Esophagus (tissue), 2 donors: Measurements from ENCODE around the gene PKM. TPM values are rescaled to one million over a fixed set of nuclear protein-coding genes. Genes with fewer than 3 reads are reported as not detected.
"Not testable (repeated sequence)": the region's sequence is repeated elsewhere in the genome, so short reads cannot be mapped to it uniquely, and the experiment has no call there.

Experiments
- H3K27ac ChIP-seq, 2 donors: one replicate each; pipeline ENCODE4 v1.5.1; 2013; ENCODE audit warnings: low read depth in 2 of 2, mild to moderate bottlenecking in 2 of 2, inconsistent platforms in 1 of 2, low read length in 1 of 2, moderate library complexity in 1 of 2
- H3K27me3 ChIP-seq, 2 donors: one replicate each; pipeline ENCODE4 v1.6.1; 2013; ENCODE audit warnings: low read length in 2 of 2, control low read depth in 1 of 2, mild to moderate bottlenecking in 1 of 2; ENCODE audit not compliant: insufficient read depth in 2 of 2, control insufficient read depth in 1 of 2
- H3K36me3 ChIP-seq, 2 donors: one replicate each; pipeline ENCODE4 v1.6.1; 2013; ENCODE audit warnings: low read length in 1 of 2; ENCODE audit not compliant: control insufficient read depth in 2 of 2, insufficient read depth in 2 of 2
- H3K4me1 ChIP-seq, 2 donors: one replicate each; pipeline ENCODE4 v1.6.1; 2013; ENCODE audit warnings: low read length in 1 of 2; ENCODE audit not compliant: control insufficient read depth in 2 of 2, insufficient read depth in 2 of 2
- H3K4me3 ChIP-seq, 2 donors: one replicate each; pipeline ENCODE4 v1.5.1; 2013; ENCODE audit warnings: low read length in 2 of 2, mild to moderate bottlenecking in 2 of 2, low read depth in 1 of 2, moderate library complexity in 1 of 2
- H3K9me3 ChIP-seq, 2 donors: one replicate each; pipeline ENCODE4 v1.6.1; 2013; ENCODE audit warnings: mild to moderate bottlenecking in 2 of 2, low read depth in 1 of 2, low read length in 1 of 2, moderate library complexity in 1 of 2; ENCODE audit not compliant: control insufficient read depth in 2 of 2, insufficient read depth in 1 of 2
- WGBS, 2 donors: extraction: QIAGEN DNeasy Blood & Tissue Kit; methylation state at CpG; one replicate each; pipeline ENCODE4 v1.1.7; 2013; 5-methylcytosine and 5-hydroxymethylcytosine counted together
- polyA plus RNA-seq, 2 donors: library from polyadenylated mRNA; stranded (reverse); fragments of 200-250 nt; gene quantifications; one replicate each; pipeline ENCODE4 v1.2.3, GENCODE V29; 2013
- donor health status: healthy with polysubstance abuse.
- donor health status: Bipolar disorder and iron deficiency.

The PKM gene
- polyA plus RNA-seq = 100 to 1,000 TPM; 235 to 528 TPM

DNA sequence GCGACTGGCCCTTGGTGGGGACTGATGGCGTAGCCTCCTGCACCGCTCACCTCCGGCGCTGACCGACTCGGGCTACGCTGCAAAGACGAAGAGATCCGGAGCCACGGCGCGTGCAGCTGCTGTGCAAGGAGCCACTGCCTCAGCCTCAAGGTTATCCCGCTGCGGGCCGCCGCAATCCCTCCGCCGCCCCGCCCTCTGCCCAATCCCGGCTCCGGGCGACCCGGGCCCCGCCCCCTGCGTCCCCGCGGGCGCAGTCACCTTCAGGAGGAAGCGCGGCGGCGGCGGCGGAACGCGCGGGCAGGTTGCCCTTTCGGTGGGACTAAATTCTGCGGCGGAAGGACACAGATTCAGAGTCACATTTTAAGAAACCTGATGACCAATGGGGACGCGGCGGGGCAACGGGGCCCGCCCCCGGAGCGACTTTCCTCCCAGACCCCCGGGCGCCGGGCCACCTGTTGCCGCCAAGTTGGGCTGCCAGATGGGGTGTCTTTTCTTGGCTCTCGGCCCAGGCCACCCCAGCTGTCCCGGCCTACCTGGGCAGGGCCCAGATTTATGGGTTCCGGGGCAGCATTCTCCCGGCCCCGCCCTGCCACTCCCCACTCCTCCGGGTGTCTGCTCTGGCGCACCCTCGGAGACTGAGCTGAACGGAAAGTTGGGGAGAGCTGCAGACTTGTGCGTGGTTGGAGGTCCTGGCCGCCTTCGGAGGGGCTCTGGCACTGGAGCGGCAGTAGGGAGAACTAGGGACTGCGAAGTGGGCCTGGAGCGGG is at the start of gene PKM:
TSS of gene PKM (minus strand) at position 125 of the 767 bp plus-strand sequence. CDS start 12,093 bp downstream, outside the sequence.
- H3K27me3 ChIP-seq = no peaks in the 10 kb centered on the region
- peaks cover 4 to 9% of the 10 kb centered on the region in 2 donors for H3K4me1 ChIP-seq
- 0 to 1% methylated on average over 65 to 67 of the region's 67 CpGs for WGBS, 2 donors

DNA sequence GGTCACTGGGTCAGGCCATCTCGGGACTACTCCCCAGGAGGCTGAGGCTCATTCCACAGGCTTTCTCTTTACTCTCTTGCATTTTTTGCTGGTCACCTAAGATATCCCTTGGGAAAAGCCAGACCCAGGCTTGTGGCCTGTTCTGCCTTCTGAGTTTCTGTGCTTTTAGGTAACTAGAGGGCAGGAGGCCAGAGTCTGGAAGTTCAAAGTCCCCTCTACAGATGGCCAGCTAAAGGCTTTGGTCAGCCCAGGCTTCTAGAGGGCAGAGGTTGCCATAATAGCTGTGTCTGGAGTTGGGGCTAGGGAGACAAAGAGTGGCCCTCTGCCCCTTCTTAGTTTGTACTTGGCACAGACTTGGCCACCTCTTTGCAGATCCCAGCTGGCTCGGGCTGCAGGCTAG is 49.8 kb upstream of the PKM start:
- no peak overlapping the region for H3K4me3 ChIP-seq
- H3K4me1 ChIP-seq = no peaks in the 10 kb centered on the region
- no peaks in the 10 kb centered on the region for H3K9me3 ChIP-seq
- no peak overlapping the region for H3K27ac ChIP-seq
- 81 to 89% methylated on average over 2 of the region's 2 CpGs for WGBS, 2 donors
- H3K27me3 ChIP-seq = no peaks in the 10 kb centered on the region
- no peaks in the 10 kb centered on the region for H3K36me3 ChIP-seq

More for the DNA sequence above, at the start of gene PKM:
- peak within 1 kb of the TSS; percentile 99 for H3K27ac ChIP-seq
- H3K9me3 ChIP-seq = no peaks in the 10 kb centered on the region
- H3K4me3 ChIP-seq = peak within 1 kb of the TSS; percentile 93 to 94
- no peaks in the 10 kb centered on the region for H3K36me3 ChIP-seq

DNA sequence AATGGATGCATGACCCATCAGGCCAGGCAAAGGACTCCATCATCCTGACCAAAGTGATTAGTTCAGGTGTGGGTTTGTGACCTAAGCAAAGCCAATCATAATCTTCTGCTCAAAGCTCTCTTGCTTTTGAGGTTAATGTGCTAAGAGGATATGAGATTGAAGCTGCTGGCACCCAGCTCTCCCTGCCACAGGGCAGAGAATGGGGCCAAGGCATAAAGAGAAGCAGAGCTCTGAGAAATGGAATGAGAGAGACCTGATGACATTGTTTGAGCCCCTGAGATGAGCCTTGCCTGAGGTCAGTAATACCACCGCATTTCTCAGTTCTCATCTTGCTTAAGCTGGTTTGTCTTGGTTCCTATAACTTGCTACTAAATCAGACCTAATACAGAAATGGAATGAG is 47.7 kb upstream of the PKM start:
- no peaks in the 10 kb centered on the region for H3K4me1 ChIP-seq
- H3K27me3 ChIP-seq = no peaks in the 10 kb centered on the region
- no peak overlapping the region for H3K27ac ChIP-seq
- H3K9me3 ChIP-seq = no peaks in the 10 kb centered on the region
- H3K4me3 ChIP-seq = no peak overlapping the region
- WGBS, 2 donors = 85 to 87% methylated on average over 1 of the region's 1 CpG
- H3K36me3 ChIP-seq = no peaks in the 10 kb centered on the region

DNA sequence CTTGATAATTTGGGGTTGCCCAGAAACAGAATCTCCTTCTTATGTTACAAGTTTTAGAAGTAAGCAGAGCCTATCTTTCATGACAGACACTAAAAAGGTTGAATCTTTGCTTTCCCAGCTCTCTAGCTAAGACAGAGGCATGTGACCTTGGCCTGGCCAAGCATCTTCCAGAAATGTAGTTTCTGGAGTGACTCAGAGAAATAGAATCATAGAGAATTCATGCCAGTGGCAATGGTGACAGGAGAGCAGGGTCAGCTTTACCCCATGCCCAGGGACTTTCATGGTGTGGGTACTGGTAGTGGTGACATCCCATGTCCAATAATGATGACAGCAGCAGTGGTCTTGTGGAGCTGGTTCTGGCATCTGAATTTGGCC is 45.3 kb upstream of the PKM start:
- Histone ChIP-seq H3K36me3 (no peaks in the 10 kb centered on the region), H3K4me1 (no peaks in the 10 kb centered on the region), H3K27me3 (no peaks in the 10 kb centered on the region), H3K27ac (no peak overlapping the region), H3K9me3 (no peaks in the 10 kb centered on the region), H3K4me3 (no peak overlapping the region)

DNA sequence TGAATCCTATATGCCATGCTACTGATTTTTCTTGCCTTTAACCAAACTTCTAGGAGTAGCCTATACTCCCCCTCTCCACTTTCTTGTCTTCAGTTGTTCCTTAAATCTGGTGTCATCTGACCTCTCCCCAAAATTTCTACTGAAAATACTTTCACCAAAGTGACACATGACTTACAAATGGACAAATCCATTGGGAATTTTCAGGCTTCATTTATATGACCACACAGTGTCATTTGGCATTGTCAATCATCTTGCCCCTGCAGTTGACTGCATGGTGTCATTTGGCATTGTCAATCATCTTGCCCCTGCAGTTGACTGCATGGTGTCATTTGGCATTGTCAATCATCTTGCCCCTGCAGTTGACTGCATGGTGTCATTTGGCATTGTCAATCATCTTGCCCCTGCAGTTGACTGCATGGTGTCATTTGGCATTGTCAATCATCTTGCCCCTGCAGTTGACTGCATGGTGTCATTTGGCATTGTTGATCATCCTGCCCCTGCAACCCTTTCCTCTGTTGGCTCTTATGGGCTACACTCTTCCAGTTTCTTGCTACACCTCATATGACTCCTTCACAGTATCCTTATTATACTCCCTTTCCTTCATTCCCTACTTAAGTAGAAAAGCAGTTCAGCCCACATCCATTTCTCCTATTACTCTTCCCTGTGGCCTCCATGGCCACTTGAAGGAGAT is 44.8 kb upstream of the PKM start:
- H3K4me3 ChIP-seq, H3K36me3 ChIP-seq, H3K4me1 ChIP-seq, H3K27me3 ChIP-seq, H3K9me3 ChIP-seq, H3K27ac ChIP-seq: not testable (repeated sequence)

DNA sequence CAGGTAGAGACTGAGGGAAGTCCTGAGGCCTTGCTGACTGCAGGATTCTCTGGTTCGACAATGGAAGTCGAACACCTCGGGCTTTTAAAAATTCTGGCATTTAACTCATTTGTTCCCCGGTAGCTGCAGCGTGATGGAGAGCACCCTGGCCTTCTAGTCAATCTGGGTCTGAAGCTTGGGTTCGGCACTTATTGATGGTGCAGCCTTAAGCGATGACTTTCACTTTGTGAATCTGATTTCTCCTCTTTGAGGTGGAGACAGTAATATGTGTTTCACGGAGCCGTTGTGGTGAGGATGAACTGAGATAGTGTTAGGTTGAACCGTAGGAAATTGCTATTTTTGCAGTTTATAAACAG is 42.0 kb upstream of the PKM start:
- Histone ChIP-seq H3K27me3 (no peaks in the 10 kb centered on the region), H3K4me3 (peak overlapping the region; percentile 8 to 59), H3K9me3 (no peaks in the 10 kb centered on the region), H3K36me3 (peaks cover 0 to 2% of the 10 kb centered on the region in 2 donors), H3K27ac (peak overlapping the region; percentile 44 to 79), H3K4me1 (no peaks in the 10 kb centered on the region)
- 41 to 46% methylated on average over 10 of the region's 10 CpGs for WGBS, 2 donors

DNA sequence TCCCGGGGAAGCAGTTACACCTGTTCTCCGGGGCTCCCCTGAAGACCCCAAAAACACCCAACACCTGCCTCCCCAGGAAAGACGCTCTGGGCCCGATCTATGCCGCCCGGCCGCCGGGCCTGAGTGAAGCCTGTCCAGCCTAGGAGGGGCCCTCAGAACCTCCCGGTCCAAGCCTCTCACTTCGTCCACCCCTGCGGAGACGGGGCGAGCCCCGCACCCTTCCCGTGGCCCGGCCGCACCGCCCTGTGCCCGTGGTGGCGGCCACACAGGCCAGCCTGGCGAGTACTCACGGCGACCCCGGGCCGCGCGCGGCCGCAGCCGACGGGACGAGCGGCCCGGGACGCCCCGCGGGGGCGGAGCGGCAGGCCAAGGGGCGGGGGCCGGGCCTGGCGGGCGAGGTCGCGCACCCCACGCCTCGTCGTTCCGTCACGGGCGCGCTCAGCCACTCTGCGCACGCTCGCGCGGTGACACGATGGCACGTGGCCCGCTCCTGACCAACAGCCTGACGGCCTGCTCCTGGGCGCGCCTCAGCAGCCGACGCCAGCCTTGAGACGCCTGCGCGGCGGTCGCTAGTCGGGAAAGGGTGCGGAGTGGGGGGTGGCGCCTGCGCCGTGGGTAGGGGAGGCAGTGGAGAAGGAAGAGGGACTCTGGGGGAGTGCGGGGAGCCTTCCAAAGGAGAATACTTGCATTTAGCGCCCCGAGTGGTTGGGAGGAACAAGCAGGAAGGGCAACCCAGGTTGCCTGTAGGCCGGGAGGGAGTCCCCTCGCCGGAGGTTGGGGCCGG is 41.4 kb upstream of the PKM start, which contains the start of gene PARP6:
TSS of gene PARP6 (minus strand) at position 342 of the 784 bp plus-strand sequence. CDS start 5,077 bp downstream, outside the sequence.
- Histone ChIP-seq H3K36me3 (peaks cover 2 to 3% of the 10 kb centered on the region in 2 donors), H3K9me3 (no peaks in the 10 kb centered on the region), H3K27me3 (no peaks in the 10 kb centered on the region), H3K4me1 (no peaks in the 10 kb centered on the region), H3K27ac (peak within 1 kb of the TSS; percentile 88), H3K4me3 (peak within 1 kb of the TSS; percentile 59 to 86)
- 1% methylated on average over 60 to 82 of the region's 82 CpGs for WGBS, 2 donors

DNA sequence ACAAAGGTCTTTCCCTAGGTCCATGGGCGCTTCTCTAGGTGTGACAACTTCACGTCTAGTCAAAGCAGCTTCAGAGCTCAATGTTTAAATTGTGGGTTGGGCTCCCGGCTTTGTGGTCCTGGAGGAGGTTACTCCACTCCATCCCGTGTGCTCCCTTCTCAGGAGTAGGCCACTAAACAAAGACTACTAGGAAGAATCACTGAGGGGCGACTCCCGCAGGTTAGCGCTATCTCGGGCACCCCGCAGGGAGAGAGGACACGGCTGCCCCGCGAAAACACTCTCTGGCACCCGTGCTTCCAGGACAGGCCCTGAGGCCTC is 40.9 kb upstream of the PKM start:
- Histone ChIP-seq H3K4me1 (no peaks in the 10 kb centered on the region), H3K4me3 (peak overlapping the region; percentile 59 to 86), H3K9me3 (no peaks in the 10 kb centered on the region), H3K27me3 (no peaks in the 10 kb centered on the region), H3K27ac (peak overlapping the region; percentile 88), H3K36me3 (peaks cover 6 to 8% of the 10 kb centered on the region in 2 donors)
- WGBS, 2 donors = 2 to 3% methylated on average over 13 of the region's 13 CpGs

DNA sequence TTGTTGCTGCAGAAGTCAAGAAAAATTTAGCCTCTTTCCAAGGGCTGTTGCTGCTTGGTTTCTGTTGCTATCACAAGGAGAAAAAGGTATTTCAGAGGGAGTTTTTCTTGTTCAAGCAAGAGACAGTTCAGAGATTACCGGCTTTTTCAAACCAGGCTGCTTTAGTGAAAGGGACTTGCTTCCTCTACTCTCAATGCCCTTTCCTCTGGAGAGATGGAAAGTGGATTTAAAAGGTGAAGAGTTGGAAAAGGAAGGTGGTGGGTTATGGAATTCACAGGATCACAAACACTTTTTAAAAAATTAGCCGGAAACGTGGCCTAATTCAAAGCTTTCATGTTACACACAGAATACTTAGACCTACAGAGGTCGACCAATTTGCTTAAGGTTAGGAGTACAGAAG is 40.2 kb upstream of the PKM start:
- Histone ChIP-seq H3K27me3 (no peaks in the 10 kb centered on the region), H3K4me3 (peak overlapping the region in 1 of 2 donors; percentile 59), H3K27ac (no peak overlapping the region), H3K4me1 (no peaks in the 10 kb centered on the region), H3K36me3 (peaks cover 8 to 13% of the 10 kb centered on the region in 2 donors), H3K9me3 (no peaks in the 10 kb centered on the region)
- WGBS, 2 donors = 74 to 77% methylated on average over 4 of the region's 4 CpGs
